Suprapubic skin (tissue), 4 donors: Measurements from ENCODE around the gene TEKT5.

ENCODE experiments used
- CTCF ChIP-seq, 2 donors: fragments of 200-600 bp in 1 of 2; fragments of 450-650 bp in 1 of 2; sonication (generic) in 1 of 2; IDR thresholded peaks; one replicate each; pipeline ENCODE4 v1.5.1; 2016 to 2019; ENCODE audit warnings: antibody characterized with exemption in 2 of 2, mild to moderate bottlenecking in 1 of 2, moderate library complexity in 1 of 2
- POLR2A ChIP-seq, 2 donors: fragments of 450-650 bp; IDR thresholded peaks; one replicate each; pipeline ENCODE4 v1.6.1; 2017; ENCODE audit warnings: antibody characterized with exemption in 2 of 2, mild to moderate bottlenecking in 2 of 2, moderate library complexity in 2 of 2
- POLR2AphosphoS5 ChIP-seq, 3 donors: sonication (generic); formaldehyde crosslinking; IDR thresholded peaks; one replicate each; pipeline ENCODE4 v1.6.1; 2017; ENCODE audit warnings: antibody characterized with exemption in 3 of 3

DNA sequence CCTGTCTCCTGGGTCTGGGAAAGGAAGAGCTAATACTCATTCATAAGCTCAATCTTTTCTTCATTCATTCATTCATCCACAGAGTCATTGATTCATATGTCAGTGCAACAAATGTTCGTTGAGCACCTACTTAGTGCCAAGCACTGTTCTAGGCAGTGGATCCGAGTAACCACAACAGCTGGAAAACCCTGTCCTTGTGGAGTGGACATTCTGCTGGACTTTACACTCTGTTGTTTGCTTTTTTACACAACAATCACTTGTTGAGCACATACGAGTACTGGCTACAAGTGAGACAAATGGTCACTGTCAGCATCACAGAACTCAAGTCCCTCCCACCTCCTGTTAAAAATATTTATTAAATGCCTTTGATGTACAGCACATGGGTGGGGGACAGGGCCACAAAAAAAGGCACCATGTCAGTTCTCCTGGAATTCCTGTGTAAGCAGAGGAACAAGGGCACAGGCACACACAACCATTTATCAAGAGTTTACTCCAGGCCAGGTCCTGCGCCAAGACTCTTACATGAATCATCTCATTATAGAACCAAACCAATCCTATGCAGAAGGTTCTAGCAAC lies 46.9 kb downstream of the TEKT5 start:
- no peak for TF ChIP-seq CTCF (IDR thresholded peaks at IDR 0.05)
- TF ChIP-seq POLR2A (IDR thresholded peaks at IDR 0.05), result no peak
- TF ChIP-seq POLR2AphosphoS5 (IDR thresholded peaks at IDR 0.05), result no peak
